Left lung (tissue), 10 donors: ENCODE data around the gene IFNAR2. TPM values are rescaled to one million over a fixed set of nuclear protein-coding genes. Genes with fewer than 3 reads are reported as not detected.

Experiments
- ATAC-seq: fragments of 200-7000 bp; cut with Tn5 transposase; one replicate; pipeline ENCODE4 v1.9.1; 2020; ENCODE audit warnings: moderate library complexity
- DNase-seq, 4 donors: peaks; one replicate each; pipeline ENCODE4 v3.0.0-alpha.2; 2013 to 2020
- H3K27ac ChIP-seq, 2 donors: fragments of 200-600 bp; sonication (generic) in 1 of 2; one replicate each; pipeline versions ENCODE4 v1.5.0 to v1.8.0; 2020 to 2021
- H3K27me3 ChIP-seq, 2 donors: fragments of 200-600 bp; sonication (generic) in 1 of 2; one replicate each; pipeline versions ENCODE4 v1.5.0 to v1.8.0; 2020 to 2021
- H3K36me3 ChIP-seq, 2 donors: fragments of 200-600 bp; sonication (generic) in 1 of 2; one replicate each; pipeline versions ENCODE4 v1.5.0 to v1.8.0; 2020 to 2021
- H3K4me1 ChIP-seq, 2 donors: fragments of 200-600 bp; one replicate each; pipeline ENCODE4 v1.8.0; 2021
- H3K4me3 ChIP-seq, 2 donors: fragments of 200-600 bp; sonication (generic) in 1 of 2; one replicate each; pipeline versions ENCODE4 v1.5.0 to v1.8.0; 2020 to 2021; ENCODE audit warnings: mild to moderate bottlenecking in 1 of 2
- H3K9me3 ChIP-seq, 2 donors: fragments of 200-600 bp; sonication (generic) in 1 of 2; one replicate each; pipeline versions ENCODE4 v1.5.0 to v1.8.0; 2020 to 2021
- CTCF ChIP-seq, 2 donors: fragments of 200-600 bp; sonication (generic) in 1 of 2; IDR thresholded peaks; one replicate each; pipeline versions ENCODE4 v1.5.0 to v1.8.0; 2021; ENCODE audit warnings: antibody characterized with exemption in 2 of 2
- intact Hi-C, 2 donors: fragments of 100-400 bp; cut with DNase I; formaldehyde crosslinking; loops; one replicate each; pipeline versions ENCODE4 v1.11.2 to v1.14.2; 2022
- polyA plus RNA-seq, 6 donors: library from polyadenylated mRNA; unstranded; fragments of 120-200 nt; gene quantifications; one replicate each; pipeline ENCODE4 v1.2.1, GENCODE V29; 2013; ENCODE audit not compliant: insufficient read length in 6 of 6
- total RNA-seq, 2 donors: library from RNA; stranded (reverse); fragmentation: NEBNext Ultra II Directional; extraction: Animal tissue kit (Norgen Biotek cat#: 25700); gene quantifications; one replicate each; pipeline ENCODE4 v1.2.1, GENCODE V29; 2021
- donor health status: DM: no; HTN: yes; CAD: no.
- donor health status: DM: no; HTN: no; CAD: no.

IFNAR2 gene
- total and polyA plus RNA-seq, 8 donors, result 16.4 to 50.1 (median 22.6) TPM

DNA sequence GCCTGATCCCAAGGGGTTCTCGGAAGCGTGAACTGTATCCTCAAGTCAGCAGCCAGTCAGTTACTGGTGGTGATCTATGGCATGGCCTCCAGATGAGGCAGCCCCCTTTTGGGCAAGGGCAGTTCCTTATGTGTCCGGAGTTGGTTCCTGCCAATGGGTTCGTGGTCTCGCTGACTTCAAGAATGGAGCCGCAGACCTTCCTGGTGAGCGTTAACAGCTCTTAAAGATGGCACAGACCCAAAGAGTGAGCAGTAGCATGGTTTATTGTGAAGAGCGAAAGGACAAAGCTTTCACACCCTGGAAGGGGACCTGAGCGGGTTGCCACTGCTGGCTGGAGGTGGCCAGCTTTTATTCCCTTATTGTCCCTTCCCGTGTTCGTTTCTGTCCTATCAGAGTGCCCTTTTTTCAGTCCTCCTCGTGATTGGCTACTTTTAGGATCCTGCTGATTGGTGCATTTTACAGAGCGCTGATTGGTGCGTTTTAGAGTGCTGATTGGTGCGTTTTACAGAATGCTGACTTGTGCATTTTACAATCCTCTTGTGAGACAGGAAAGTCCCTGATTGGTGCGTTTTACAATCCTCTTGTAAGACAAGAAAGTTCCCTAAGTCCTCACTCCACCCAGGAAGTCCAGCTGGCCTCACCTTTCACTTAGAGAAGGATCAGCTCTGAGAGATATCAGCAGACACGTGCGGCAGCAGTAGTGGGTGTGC, 27.5 kb downstream of the IFNAR2 start:
- H3K36me3 ChIP-seq, result peaks cover 0 to 79% of the 10 kb centered on the region in 2 donors
- no peak for TF ChIP-seq CTCF (IDR thresholded peaks at IDR 0.05)
- peaks cover 0 to 30% of the 10 kb centered on the region in 2 donors for H3K4me1 ChIP-seq
- intact Hi-C loops, result no loop called here
- H3K9me3 ChIP-seq, result no peaks in the 10 kb centered on the region
- H3K27ac ChIP-seq, result no peak overlapping the region
- ATAC-seq, result no peak
- no peaks in the 10 kb centered on the region for H3K27me3 ChIP-seq
- no peak overlapping the region for H3K4me3 ChIP-seq
- DNase-seq, result no peak

- H3K9me3 ChIP-seq, result no peaks in the 10 kb centered on the region
- TF ChIP-seq CTCF (IDR thresholded peaks at IDR 0.05), result no peak
- H3K4me3 ChIP-seq, result no peak overlapping the region
- ATAC-seq (no peak), DNase-seq (no peak)
- peaks cover 0 to 79% of the 10 kb centered on the region in 2 donors for H3K36me3 ChIP-seq
- no peaks in the 10 kb centered on the region for H3K27me3 ChIP-seq
- intact Hi-C loops, result no loop called here
- no peak overlapping the region for H3K27ac ChIP-seq
- peaks cover 0 to 30% of the 10 kb centered on the region in 2 donors for H3K4me1 ChIP-seq
Observed at GRCh38 chr21:33258475-33258874, 28.7 kb downstream of the IFNAR2 start.

DNA sequence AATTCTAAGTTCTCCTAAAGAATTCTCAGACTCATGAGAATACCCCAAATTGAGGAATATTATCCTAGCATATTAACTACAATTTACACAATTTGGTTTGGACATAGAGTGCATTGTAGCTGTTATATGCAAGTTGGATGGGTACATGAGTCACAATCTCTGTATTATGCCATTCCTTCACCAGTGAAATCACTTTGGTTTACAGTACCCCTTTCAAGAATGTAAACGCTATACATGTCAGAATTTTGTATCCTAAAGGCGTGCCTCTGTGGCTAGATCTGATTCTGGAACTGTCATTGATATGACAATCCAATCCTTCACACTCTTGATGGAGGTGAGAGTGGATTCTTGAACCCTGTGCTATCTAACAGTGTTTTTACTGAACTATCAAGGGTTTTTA, 29.7 kb downstream of the IFNAR2 start:
- no peak for ATAC-seq

DNA sequence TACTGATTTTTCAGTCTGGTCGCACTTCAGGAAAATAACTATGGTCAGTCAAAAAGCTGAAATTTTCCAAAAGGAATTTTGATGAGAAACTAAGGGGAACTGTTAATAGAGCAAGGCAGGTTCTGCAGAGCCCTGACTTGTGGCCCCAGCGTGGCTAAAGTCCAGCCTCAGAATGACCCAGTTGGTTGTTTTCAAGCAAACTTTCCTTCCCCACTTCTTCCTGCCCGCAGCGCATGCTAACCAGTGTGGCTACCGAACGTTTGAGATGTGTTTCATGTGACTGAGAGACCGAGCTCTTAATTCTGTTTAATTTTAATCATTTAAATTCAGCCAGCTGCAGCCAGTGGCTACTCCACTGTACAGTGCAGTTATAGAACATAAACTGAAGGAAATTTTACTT, 30.3 kb downstream of the IFNAR2 start:
- intact Hi-C loops, result no loop called here
- H3K27me3 ChIP-seq, result no peaks in the 10 kb centered on the region
- H3K36me3 ChIP-seq, result peaks cover 0 to 74% of the 10 kb centered on the region in 2 donors
- H3K9me3 ChIP-seq, result no peaks in the 10 kb centered on the region
- H3K27ac ChIP-seq, result peak overlapping the region in 1 of 2 donors; percentile 29
- peaks cover 0 to 36% of the 10 kb centered on the region in 2 donors for H3K4me1 ChIP-seq
- H3K4me3 ChIP-seq, result no peak overlapping the region
- DNase-seq, result no peak
- TF ChIP-seq CTCF (IDR thresholded peaks at IDR 0.05), result no peak
- peak; percentile 17 for ATAC-seq

More for the DNA sequence above, 29.7 kb downstream of the IFNAR2 start:
- no peak overlapping the region for H3K4me3 ChIP-seq
- H3K36me3 ChIP-seq, result peaks cover 0 to 79% of the 10 kb centered on the region in 2 donors
- intact Hi-C loops, result no loop called here
- no peak for TF ChIP-seq CTCF (IDR thresholded peaks at IDR 0.05)
- H3K4me1 ChIP-seq, result peaks cover 0 to 30% of the 10 kb centered on the region in 2 donors
- no peak for DNase-seq
- no peaks in the 10 kb centered on the region for H3K9me3 ChIP-seq
- H3K27me3 ChIP-seq, result no peaks in the 10 kb centered on the region
- H3K27ac ChIP-seq, result peak overlapping the region in 1 of 2 donors; percentile 29

- Histone ChIP-seq H3K36me3 (peaks cover 0 to 57% of the 10 kb centered on the region in 2 donors), H3K27ac (peak overlapping the region in 1 of 2 donors; percentile 29), H3K27me3 (no peaks in the 10 kb centered on the region), H3K4me3 (no peak overlapping the region), H3K4me1 (peaks cover 0 to 47% of the 10 kb centered on the region in 2 donors), H3K9me3 (no peaks in the 10 kb centered on the region)
- DNase-seq, result peak in 1 of 4 donors; percentile 57
- no peak for TF ChIP-seq CTCF (IDR thresholded peaks at IDR 0.05)
- intact Hi-C loops, result no loop called here
- ATAC-seq, result no peak
Observed at GRCh38 chr21:33261635-33262034, 31.9 kb downstream of the IFNAR2 start.
